ENCODE data around the gene CMYA5.

- TF ChIP-seq CTCF (IDR thresholded peaks at IDR 0.05; ENCODE audit: low read depth, low read length, missing input control) = no peak
- TF ChIP-seq REST (IDR thresholded peaks at IDR 0.05) = no peak
- TF ChIP-seq TAF1 (conservative IDR thresholded peaks at IDR 0.05) = no peak
- no peak for TF ChIP-seq FOXA1 (IDR thresholded peaks at IDR 0.05)
- no peak for TF ChIP-seq RAD21 (IDR thresholded peaks at IDR 0.05)
These were observed 40.9 kb downstream of the CMYA5 start for GRCh38 chr5:79730564-79730963.
